Right ventricle myocardium superior (tissue), 1 donor: ENCODE measurements around the gene MRPL46. TPM values are rescaled to one million over a fixed set of nuclear protein-coding genes. Genes with fewer than 3 reads are reported as not detected.
"Not testable (repeated sequence)": the region's sequence is repeated elsewhere in the genome, so short reads cannot be mapped to it uniquely, and the experiment has no call there.

Experiments used
- ATAC-seq: fragments of 200-7000 bp; cut with Tn5 transposase; one replicate; pipeline ENCODE4 v1.9.1; 2020; ENCODE audit warnings: mild to moderate bottlenecking; ENCODE audit not compliant: poor library complexity
- DNase-seq: peaks from one replicate; pipeline ENCODE4 v3.0.0-alpha.2; 2020
- intact Hi-C: fragments of 100-400 bp; cut with DNase I; formaldehyde crosslinking; loops from one replicate; pipeline ENCODE4 v1.11.2; 2022
- total RNA-seq: library from RNA; stranded (reverse); fragmentation: NEBNext Ultra II Directional; extraction: Animal tissue kit (Norgen Biotek cat#: 25700); gene quantifications from one replicate; pipeline ENCODE4 v1.2.1, GENCODE V29; 2021
- donor health status: DM: no; HTN: yes; CAD: no; lungs with severe emphysema.

MRPL46 gene
- total RNA-seq, 1 donor from 2014 or later: 68.5 TPM

GRCh38 chr15:88454236-88454635 is 13.0 kb downstream of the MRPL46 start:
- ATAC-seq (no peak), DNase-seq (no peak)

GRCh38 chr15:88453651-88454050 is 13.5 kb downstream of the MRPL46 start:
- intact Hi-C loops: no loop called here

More at GRCh38 chr15:88454236-88454635, 13.0 kb downstream of the MRPL46 start:
- intact Hi-C loops: no loop called here

DNA sequence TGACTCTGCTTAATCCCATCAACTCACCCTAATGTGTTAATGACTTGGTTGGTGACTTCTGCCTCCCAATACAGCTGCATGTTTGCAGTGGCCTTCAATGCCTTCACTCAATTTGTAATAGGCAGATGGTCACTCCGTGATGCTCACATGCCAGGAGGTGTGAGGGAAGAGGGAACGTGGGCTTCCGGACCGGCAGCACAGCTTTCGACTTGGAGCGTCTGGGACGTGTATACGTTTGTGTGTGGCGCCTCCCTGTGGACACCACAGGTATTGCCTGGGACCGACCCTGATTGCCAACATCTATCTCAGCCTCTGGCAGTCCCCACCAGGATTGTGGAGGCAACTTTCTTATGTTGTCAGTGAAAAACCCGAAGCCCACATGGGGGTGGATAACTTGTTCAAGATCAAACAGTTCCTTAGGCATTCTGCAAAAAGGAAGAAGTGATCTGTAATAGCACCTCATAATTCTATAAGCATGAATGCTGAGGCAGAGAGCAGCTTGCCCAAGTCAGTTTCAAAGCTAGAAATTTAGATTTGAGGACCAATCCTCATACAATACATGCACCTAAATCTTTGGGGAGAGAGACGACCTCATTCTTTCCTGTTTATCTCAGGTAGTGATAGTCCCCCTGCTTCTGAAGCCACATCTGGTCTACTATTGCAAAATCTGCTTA is 16.9 kb downstream of the MRPL46 start:
- ATAC-seq (peak; percentile 62), DNase-seq (peak; percentile 72)
- intact Hi-C loops: no loop called here

More at GRCh38 chr15:88453651-88454050, 13.5 kb downstream of the MRPL46 start:
- DNase-seq: no peak
- no peak for ATAC-seq

- DNase-seq: no peak
- no peak for ATAC-seq
- intact Hi-C loops: no loop called here
These were observed 17.6 kb downstream of the MRPL46 start for GRCh38 chr15:88449581-88449980.

GRCh38 chr15:88448991-88449461 is 18.2 kb downstream of the MRPL46 start:
- intact Hi-C loops: no loop called here
- ATAC-seq: no peak
- DNase-seq: no peak

- intact Hi-C loops: no loop called here
- DNase-seq: no peak
- no peak for ATAC-seq
These were observed 19.4 kb downstream of the MRPL46 start for GRCh38 chr15:88447741-88448140.

DNA sequence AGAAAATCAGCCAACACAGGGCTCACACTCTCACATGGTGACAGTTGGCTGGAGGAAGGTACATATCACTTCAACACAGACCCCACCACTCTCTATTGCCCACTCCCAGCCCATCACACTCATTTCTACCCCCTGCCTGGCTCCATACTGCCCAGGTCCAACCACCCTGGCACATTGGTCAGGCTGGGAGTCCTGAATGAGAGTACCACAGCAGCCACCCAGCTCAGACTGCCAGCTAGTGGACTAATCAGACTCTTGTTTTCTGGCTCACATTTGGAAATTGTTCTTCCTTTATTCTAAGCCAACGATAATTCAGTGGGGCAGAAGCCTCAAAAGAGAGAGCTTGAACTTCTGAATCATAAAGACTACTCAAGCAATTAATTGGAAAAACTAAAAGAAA is 20.0 kb downstream of the MRPL46 start:
- no peak for ATAC-seq
- DNase-seq: no peak
- intact Hi-C loops: no loop called here

- intact Hi-C loops: no loop called here
- no peak for ATAC-seq
- DNase-seq: no peak
These were observed 26.0 kb downstream of the MRPL46 start for GRCh38 chr15:88441076-88441730.

DNA sequence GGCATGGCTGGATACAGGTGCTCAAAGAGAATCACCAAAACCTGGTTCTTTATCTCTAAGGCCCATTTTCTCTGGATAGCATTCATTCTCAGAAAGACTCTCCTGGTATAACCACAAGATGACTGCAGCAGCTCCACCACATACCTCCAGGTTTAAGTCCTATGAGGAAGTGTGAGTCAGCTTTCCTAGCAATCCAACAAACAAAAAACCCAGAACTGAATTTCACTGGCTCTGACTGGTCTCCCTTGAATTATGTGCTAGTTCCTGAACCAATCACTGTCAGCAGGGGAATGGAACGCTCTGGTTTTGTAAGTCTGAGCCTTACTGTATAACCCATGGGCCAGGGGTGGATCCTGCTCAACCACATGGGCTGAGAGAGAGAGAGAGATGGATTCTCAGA is 27.2 kb downstream of the MRPL46 start:
- intact Hi-C loops: no loop called here
- no peak for ATAC-seq
- DNase-seq: no peak

DNA sequence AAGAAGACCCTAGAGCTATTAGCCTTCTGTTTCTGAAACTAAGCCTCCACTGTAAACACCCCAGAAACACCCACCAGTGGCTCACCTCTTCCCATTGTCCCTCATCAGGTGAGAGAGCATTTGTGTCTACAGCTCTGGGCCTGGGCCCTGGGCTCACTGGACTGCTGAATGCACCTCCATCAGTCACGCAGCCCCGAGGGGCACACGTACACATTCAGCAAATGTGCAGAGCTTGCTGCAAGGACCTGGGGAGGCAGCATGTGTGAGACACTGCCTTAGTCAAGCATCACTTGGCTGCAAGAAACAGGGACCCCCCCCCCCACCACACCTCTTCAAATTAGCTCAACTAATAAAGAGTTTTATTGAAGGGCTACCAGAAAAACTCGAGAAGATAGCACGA is 29.0 kb downstream of the MRPL46 start:
- DNase-seq (no peak), ATAC-seq (no peak)
- intact Hi-C loops: no loop called here

DNA sequence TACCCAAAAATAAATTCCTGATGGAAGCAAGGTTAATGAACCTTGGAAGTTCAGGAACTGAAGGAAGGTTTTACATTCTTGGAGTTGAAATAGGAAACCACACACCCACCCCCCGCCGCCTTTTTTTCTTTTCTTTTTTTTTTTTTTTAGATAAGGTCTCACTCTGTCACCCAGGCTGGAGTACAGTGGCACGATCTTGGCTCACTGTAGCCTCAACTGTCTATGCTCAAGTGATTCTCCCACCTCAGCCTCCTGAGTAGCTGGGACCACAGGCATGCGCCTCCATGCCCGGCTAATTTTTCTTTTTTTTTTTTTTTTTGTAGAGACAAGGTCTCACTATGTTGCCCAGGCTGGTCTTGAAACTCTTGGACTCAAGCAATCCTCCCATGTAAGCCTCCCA is 33.1 kb downstream of the MRPL46 start:
- ATAC-seq, DNase-seq, intact Hi-C loops: not testable (repeated sequence)

GRCh38 chr15:88433046-88433685 is 34.0 kb downstream of the MRPL46 start:
- intact Hi-C loops: no loop called here
- no peak for ATAC-seq
- no peak for DNase-seq

DNA sequence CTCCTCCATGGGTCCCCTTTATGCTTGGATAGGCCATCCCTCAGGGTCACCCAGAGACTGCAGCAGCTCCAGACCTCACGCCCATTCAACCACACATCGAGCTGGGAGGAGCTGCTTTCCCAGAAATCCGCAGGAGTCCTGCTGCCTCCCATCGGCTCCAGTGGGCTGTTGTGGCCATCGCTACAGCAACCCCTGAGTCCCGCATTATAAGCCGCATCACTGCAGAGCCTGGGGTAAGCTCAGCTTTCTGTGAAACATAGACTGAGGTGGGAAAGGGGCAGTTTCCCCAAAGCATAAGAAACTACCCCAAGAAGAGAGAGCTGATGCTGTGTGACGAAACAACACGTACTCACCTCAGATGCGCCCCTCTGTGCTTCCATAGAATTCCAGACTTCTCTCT is 35.7 kb downstream of the MRPL46 start:
- intact Hi-C loops: no loop called here
- DNase-seq (no peak), ATAC-seq (no peak)

DNA sequence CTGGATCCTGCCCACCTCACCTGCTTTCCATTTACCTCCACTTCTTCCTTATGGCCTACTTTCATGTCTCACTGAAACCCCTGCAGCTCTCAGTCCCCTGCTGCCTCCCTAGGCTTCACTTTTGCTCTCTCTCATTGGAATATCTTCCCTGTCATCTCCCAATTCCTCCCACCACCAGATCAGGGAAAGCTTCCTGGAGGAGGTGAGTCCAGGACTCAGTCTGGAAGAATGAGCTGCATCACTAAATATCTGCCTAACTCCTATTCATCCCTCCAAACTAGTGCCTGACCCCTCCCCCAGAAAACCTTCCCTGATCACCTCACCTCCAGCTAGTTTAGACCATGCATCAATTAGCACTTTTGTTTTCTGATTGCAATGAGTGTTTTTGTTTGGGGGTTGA is 37.1 kb downstream of the MRPL46 start:
- DNase-seq: no peak
- no peak for ATAC-seq
- intact Hi-C loops: no loop called here

DNA sequence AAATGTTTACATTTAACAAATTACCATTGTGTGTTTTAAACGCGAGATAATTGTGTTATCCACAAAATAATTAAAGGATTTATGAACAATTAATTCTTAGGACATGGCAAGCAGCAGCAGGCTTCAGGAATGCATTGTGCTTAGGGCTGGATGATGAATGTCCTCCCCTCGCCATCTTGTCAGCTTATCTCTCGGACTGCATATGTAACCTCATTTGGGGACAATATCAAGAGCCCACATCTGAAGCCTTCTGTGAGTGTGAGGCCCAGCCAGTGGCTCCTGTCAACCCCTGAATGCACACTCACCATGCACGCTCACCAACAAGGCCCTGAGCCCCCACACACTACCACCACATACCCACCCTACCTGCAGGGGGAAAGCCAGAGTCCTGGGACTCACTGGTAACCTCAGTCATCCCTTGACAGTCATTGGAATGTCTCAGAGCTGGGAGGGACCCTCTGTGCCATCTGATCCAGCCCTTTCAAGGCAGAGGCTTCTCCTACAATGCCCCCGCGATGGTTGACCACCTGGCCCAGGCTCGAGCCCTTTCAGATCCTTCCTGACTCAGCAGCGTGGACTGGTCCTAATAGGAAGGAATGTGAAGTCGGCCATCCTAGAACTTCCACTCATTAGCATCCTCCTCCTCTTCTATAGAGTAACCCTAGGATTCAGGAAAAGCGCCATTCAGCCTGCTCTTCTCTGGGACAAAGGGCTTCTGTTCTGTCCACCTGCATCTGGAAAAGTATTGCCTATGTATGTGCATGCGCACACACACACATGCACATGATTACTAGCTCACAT is 38.2 kb downstream of the MRPL46 start:
- ATAC-seq (no peak), DNase-seq (no peak)
- intact Hi-C loops: no loop called here

- no peak for DNase-seq
- ATAC-seq: no peak
- intact Hi-C loops: no loop called here
These were observed 39.1 kb downstream of the MRPL46 start for GRCh38 chr15:88428053-88428452.

DNA sequence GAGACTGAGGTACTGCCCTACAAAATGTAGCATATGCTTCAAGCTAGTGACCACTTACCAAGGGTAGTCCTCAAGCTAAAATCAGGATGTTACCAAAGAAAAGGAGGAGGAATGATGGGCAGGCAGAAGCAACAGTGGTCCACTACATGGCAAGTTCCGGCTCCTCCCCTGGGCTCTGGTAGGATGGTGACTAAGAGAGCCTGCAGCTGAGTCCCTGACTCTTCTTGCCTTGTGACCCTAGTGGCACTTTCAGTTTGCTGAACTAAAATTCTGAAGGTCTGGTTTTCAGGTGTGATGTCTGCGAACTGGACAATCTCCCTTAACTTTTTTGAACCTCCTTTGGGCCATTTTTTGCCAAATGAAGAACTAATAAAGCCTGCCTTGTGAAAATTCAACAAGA is 40.9 kb downstream of the MRPL46 start:
- intact Hi-C loops: no loop called here
- DNase-seq (no peak), ATAC-seq (no peak)

DNA sequence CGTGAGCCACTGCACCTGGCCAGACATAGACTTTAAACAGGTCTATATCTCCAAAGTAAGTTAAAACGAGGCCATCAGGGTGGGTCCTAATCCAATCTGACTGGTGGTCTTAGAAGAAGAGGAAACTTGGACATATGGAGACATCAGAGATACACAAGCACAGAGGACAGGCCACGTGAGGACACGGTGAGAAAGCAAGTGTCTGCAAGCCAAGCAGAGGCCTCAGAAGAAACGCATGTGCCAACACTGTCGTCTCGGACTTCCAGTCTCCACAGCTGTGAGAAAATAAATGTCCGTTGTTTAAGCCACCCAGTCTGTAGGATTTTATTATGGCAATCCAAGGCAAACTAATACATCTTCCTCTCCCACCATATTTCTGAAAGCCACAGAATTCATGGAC is 43.9 kb downstream of the MRPL46 start:
- DNase-seq (no peak), ATAC-seq (no peak)
- intact Hi-C loops: no loop called here

- no peak for ATAC-seq
- intact Hi-C loops: no loop called here
- no peak for DNase-seq
These were observed 47.4 kb downstream of the MRPL46 start for GRCh38 chr15:88419830-88420229.
